Measurements from ENCODE around the gene SH3PXD2A.

Gene SH3PXD2A

GRCh38 chr10:103572347-103573204, 282.8 kb downstream of the SH3PXD2A start:
- Histone ChIP-seq H3K27me3 (no peaks in the 10 kb centered on the region), H3K4me1 (ENCODE audit: control insufficient read depth in 1 of 2, insufficient read depth in 1 of 2, low read depth in 1 of 2, low read length in 1 of 2) (no peaks in the 10 kb centered on the region), H3K4me3 (ENCODE audit: low read depth in 1 of 2, low read length in 1 of 2) (no peak overlapping the region), H3K36me3 (no peaks in the 10 kb centered on the region), H3K9me3 (no peaks in the 10 kb centered on the region), H3K27ac (no peak overlapping the region)
- TF ChIP-seq CTCF (IDR thresholded peaks at IDR 0.05): no peak

GRCh38 chr10:103571656-103571975, 283.8 kb downstream of the SH3PXD2A start:
- H3K9me3 ChIP-seq: no peaks in the 10 kb centered on the region
- no peaks in the 10 kb centered on the region for H3K27me3 ChIP-seq
- no peaks in the 10 kb centered on the region for H3K36me3 ChIP-seq
- no peaks in the 10 kb centered on the region for H3K4me1 ChIP-seq (ENCODE audit: control insufficient read depth in 1 of 2, insufficient read depth in 1 of 2, low read depth in 1 of 2, low read length in 1 of 2)
- no peak for TF ChIP-seq CTCF (IDR thresholded peaks at IDR 0.05)
- H3K27ac ChIP-seq: no peak overlapping the region
- H3K4me3 ChIP-seq (ENCODE audit: low read depth in 1 of 2, low read length in 1 of 2): no peak overlapping the region

- no peak for TF ChIP-seq CTCF (IDR thresholded peaks at IDR 0.05)
- Histone ChIP-seq H3K9me3 (no peaks in the 10 kb centered on the region), H3K36me3 (no peaks in the 10 kb centered on the region), H3K4me1 (ENCODE audit: control insufficient read depth in 1 of 2, insufficient read depth in 1 of 2, low read depth in 1 of 2, low read length in 1 of 2) (no peaks in the 10 kb centered on the region), H3K4me3 (ENCODE audit: low read depth in 1 of 2, low read length in 1 of 2) (no peak overlapping the region), H3K27me3 (no peaks in the 10 kb centered on the region), H3K27ac (no peak overlapping the region)
Measured at GRCh38 chr10:103570844-103571655, 284.3 kb downstream of the SH3PXD2A start.

- no peaks in the 10 kb centered on the region for H3K27me3 ChIP-seq
- no peak for TF ChIP-seq CTCF (IDR thresholded peaks at IDR 0.05)
- H3K4me1 ChIP-seq (ENCODE audit: control insufficient read depth in 1 of 2, insufficient read depth in 1 of 2, low read depth in 1 of 2, low read length in 1 of 2): no peaks in the 10 kb centered on the region
- no peaks in the 10 kb centered on the region for H3K9me3 ChIP-seq
- no peak overlapping the region for H3K4me3 ChIP-seq (ENCODE audit: low read depth in 1 of 2, low read length in 1 of 2)
- no peak overlapping the region for H3K27ac ChIP-seq
- H3K36me3 ChIP-seq: no peaks in the 10 kb centered on the region
Measured at GRCh38 chr10:103569896-103570295, 285.5 kb downstream of the SH3PXD2A start.

GRCh38 chr10:103568505-103568904, 286.9 kb downstream of the SH3PXD2A start:
- Histone ChIP-seq H3K9me3 (no peaks in the 10 kb centered on the region), H3K27ac (no peak overlapping the region), H3K27me3 (no peaks in the 10 kb centered on the region), H3K4me1 (ENCODE audit: control insufficient read depth in 1 of 2, insufficient read depth in 1 of 2, low read depth in 1 of 2, low read length in 1 of 2) (no peaks in the 10 kb centered on the region), H3K36me3 (no peaks in the 10 kb centered on the region), H3K4me3 (ENCODE audit: low read depth in 1 of 2, low read length in 1 of 2) (no peak overlapping the region)
- TF ChIP-seq CTCF (IDR thresholded peaks at IDR 0.05): no peak

Measured in neutrophil (primary cell).